ENCODE data around the gene ALKBH8.
"Not testable (repeated sequence)": the region's sequence is repeated elsewhere in the genome, so short reads cannot be mapped to it uniquely, and the experiment has no call there.

ALKBH8 gene

DNA sequence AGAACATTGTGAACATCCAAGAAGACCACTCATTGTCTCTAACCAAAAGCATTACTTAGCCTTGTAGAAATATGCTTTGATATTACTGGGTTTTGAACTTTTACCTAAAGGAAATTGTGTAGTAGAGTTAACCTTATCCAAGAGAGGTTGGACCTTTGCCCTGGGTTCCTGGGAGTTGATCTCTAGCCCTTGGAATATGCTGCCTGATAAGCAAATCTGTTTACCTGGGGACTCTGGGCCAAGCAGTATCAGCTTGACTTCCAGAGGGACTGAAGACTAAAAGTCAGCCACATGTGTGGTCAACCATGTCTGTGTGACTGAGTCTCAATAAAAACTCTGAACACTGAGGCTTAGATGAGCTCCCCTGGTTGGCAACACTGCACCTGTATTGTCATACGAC lies 63.8 kb downstream of the ALKBH8 start:
- no peak for DNase-seq

DNA sequence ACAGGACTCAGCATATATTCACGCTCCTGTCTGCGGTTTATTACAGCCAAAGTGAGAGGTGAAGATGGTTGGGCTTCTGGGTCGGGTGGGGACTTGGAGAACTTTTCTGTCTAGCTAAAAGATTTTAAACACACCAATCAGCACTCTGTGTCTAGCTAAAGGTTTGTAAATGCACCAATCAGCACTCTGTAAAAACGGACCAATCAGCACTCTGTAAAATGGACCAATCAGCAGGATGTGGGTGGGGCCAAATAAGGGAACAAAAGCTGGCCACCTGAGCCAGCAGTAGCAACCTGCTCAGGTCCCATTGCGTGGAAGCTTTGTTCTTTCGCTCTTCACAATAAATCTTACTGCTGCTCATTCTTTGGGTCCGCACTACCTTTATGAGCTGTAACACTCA lies 68.2 kb downstream of the ALKBH8 start:
- DNase-seq, result not testable (repeated sequence)

DNA sequence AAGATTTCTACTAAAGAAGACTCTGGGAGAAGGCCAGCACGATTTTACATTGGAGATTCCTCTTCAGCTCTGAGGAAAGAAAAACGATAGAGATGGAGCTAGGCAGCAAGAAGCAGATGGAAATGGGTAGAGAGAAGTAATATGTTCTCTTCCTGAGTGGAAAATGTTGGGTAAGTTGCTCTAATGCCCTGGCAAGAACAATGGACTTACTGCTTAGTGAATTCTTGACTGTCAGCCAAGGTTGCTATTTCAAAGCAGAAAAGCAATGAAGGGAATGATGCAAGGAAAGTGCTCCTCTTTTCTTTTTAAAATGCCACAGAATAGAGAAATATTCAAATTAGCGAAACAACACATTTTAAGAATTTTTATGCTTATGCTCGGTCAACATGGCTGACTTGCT lies 69.5 kb downstream of the ALKBH8 start:
- DNase-seq, result no peak

DNA sequence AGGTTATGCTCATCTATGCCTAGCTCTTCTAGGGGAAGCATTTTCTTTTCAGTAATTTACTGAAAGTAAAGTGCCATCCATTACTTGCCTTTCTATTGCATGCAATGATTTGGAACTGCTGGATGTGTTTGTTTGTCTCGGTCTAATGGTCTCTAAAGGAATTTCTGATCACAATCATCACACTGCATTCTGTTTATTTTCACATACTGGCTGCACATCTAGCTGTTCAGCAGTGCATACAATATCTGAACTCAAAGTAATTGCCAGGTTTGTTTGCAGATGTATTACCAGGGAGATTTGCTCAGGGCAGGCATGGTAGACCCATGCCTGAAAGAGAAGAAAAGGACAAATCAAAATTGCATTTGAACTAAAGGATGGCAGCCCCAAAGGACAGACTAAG lies 71.5 kb downstream of the ALKBH8 start:
- no peak for DNase-seq

DNA sequence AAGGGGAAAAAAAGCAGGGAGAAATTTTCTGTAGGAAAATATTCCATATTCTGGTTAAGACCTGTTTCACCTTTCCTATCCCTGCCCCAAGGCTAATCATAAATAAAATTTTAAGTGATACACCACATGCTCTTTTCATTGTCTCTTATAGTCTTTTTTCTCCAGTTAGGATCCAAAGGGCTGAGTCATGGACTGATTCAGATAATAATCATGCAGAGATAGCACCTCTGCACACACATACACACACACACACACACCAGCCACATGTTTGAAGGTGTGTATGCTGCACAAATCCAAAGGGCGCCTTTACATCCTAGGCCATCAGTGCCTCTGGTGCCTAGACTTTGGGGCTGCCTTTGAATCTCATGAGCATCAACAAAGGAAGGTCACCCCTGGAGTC lies 72.4 kb downstream of the ALKBH8 start:
- no peak for DNase-seq

DNA sequence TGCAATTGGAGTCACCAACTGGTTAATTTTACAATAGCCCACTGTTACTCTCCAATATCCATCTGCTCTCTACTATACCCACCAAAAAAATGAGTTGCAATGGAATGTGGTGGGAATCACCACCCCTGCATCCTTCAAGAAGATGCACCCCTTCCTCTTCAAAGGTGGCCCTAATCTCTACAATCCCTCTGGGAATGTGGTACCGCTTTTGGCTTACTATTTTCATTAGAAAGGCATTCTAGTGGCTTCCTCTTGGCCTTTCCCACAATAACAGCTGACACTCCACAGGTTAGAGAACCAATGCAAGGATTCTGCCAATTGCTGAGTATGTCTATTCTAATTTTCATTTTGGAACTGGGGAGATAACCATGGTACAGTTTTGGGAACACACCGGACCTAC lies 74.7 kb downstream of the ALKBH8 start:
- DNase-seq, result no peak

DNA sequence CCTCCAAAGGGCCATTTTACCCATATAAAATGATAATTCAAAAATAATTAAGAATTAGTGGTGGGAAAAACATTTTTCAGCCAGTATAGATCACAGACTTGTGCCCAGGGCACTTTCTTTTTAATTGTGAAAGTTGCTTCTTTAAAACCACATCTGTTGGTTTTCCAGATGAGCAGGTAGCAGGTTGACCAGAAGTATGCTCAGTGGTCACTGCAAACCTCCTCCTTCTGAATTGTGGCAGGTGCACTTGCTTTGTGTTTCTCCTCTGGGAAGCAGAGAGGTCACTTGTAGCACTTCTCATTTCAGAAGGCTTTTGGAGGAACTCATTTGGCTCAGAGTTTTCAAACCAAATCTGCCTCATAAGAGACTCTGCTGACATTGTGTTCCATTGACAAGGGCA lies 83.3 kb downstream of the ALKBH8 start:
- no peak for DNase-seq

DNA sequence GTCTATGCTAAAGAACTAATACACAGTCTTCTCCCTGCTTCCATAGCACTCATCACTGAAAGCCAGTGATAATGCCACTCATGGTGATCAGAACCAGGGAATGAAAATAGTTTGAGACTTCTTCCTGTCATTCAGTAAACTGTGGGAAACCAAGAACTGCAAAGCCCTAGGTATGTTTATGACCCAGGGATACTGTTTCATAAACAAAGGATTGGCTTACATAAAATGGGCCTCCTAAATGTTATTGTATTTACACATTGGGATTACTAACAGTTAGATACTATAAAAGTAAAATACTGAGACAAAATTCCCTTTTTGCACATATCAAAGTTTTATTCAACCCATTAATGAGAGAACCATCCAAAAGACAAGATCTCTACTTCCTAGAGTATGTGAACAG lies 86.6 kb downstream of the ALKBH8 start:
- DNase-seq, result no peak

DNA sequence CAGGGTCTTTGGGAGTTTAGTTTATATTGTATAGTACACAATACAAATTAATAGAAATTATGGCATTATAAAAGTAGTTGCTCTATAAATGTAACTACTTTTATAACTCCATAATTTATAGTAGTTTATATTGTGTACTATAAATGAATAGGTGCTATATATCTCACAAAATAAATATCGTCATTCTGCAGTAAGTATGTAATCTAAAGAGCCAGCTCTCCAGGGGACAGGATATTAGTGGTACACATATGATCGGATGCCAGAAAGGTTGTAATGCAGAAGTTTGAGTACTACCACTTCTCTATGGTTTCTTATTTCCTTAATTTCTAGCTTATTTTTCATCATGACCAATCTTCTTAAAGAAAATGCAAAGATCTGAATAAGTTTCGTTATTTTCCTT lies 87.7 kb downstream of the ALKBH8 start:
- DNase-seq, result no peak

DNA sequence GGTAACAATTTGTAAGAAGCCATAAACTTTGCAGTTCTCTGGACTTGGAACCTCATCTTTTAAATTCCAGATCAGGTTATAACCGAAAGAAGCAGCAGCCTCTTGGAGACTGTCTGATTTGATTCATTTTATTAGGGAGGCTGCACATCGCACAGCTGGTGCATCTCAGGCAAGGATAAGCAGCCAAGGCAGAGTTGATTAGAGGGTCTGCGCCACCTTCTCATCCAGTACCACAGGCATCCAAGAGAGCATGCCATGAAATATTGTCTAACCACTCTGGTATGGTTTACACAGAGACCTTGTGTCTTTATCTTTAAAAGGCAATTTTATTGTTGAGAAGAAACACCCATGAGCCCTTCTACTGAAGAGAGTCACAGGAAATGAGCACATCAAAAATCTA lies 91.7 kb downstream of the ALKBH8 start:
- no peak for DNase-seq

DNA sequence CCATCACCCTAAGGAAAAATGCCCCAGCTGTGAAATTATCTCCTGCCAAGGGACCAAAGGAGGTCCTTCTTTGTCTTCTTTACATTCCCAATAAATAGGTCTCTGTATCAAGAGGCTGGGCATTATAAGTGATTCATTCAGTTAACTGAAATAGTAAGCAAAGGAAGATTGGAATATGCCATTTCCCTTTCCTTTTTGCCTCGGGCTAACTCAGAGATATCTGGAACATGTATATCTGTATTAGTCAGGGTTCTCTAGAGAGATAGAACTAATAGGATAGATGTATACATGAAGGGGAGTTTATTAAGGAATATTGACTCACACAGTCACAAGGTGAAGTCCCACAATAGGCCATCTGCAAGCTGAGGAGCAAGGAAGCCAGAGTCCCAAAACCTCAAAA lies 92.6 kb downstream of the ALKBH8 start:
- DNase-seq, result no peak

DNA sequence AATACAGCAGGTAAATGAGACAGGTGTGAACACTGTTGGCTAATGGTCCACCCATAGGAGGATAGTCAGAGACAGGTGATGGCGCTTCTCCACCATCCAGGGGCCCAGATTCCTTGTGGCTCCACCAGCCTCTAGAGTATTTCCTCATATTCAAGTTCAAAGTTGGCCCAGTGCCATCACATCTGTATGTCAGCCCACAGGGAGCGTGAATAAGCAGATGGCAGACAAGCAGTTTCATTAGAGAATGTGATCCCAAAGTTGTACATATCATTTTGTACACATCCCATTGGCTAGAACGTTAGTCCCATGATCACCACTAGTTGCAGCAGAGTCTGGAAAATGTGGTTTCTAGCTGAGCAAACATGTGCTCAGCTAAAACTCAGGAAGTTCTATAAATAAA lies 96.9 kb downstream of the ALKBH8 start:
- no peak for DNase-seq

DNA sequence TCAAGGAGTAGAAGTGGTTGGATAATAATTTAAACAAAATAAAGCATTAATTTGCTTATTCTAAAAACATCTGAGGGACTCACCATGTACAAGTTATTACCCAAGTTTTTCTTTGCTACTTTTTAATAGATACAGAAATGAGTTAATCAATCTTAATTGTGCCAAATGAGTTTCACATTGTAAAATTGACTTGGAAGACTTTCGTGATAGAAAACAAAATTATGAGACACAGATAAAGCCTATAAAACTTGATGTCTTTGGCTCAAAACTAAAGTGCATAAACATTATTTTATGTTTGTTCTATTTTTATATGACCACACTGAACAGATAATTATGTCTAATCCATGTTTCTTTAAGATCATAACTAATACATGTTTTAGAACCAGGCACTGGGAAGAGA lies 97.8 kb downstream of the ALKBH8 start:
- no peak for DNase-seq

DNA sequence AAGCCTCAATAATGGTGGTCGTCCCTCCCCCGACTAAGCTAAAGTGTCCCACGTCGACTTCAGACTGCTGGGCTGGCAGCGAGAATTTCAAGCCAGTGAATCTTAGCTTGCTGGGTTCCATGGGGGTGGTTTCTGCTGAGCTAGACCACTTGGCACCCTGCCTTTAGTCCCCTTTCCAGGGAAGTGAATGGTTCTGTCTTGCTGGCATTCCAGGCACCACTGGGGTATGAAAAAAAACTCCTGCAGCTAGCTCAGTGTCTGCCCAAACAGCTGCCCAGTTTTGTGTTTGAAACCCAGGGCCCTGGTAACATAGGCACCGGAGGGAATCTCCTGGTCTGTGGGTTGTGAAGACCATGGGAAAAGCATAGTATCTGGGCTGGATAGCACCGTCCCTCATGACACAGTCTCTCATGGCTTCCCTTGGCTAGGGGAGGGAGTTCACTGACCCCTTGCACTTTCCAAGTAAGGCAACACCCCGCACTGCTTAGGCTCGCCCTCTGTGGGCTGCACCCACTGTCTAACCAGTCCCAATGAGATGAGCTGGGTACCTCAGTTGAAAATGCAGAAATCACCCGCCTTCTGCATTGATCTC lies 99.2 kb downstream of the ALKBH8 start:
- not testable (repeated sequence) for DNase-seq

DNA sequence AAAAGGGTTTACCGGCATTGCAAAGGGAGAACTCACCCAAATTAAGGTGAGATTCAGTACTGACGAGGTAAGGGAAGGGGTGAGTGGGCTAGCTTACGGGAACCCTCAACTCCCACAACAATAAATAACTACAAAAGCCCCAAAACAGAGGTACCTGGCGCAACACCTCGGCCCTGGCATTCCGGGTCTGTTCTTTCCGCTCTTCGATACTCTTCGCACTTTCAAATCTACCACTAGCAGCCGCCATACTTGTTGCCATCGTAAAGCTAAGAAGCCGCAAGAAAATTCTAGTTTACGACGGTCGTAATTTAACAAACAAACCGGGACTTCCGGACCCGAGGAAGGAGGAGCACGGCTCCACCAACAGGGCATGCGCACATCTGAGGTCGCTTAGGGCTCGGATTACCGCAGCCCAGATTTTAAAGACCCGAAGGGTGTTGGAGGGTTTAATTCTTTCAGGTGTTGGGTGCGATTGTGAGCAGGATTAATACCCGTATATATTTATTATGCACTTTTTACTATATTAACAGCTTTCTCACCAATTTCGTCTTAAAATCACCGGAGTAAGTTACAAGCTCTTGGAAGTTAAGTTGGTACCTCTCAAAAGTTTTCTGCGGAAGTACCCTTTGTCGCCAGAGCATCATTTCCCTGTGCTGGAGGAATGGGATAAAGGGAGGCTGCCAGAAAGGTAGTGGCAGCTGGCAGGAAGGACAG lies 107.8 kb downstream of the ALKBH8 start, which contains the start of gene CWF19L2:
CWF19L2 (minus strand) TSS at position 268 of the 714 bp plus-strand sequence; CDS start at position 259, 9 bp downstream.
- peak; percentile 96 for DNase-seq

DNA sequence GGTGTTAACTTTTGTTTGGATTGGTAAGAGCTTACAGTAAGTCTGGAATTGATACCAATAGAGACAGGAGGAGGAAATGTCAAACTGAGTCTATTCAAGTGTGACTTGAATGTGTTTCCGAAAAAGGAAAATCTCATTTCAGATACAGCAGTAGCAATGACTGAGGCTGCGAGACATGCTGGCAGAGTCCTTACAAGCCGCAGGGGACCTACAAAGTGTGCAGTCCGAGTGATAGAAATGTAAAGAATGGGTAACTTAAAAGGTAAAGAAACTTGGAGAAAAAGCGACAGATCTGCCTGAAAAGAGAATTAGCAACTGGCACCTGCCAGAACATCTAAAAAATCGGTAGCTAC lies 108.4 kb downstream of the ALKBH8 start:
- DNase-seq, result peak; percentile 0

DNA sequence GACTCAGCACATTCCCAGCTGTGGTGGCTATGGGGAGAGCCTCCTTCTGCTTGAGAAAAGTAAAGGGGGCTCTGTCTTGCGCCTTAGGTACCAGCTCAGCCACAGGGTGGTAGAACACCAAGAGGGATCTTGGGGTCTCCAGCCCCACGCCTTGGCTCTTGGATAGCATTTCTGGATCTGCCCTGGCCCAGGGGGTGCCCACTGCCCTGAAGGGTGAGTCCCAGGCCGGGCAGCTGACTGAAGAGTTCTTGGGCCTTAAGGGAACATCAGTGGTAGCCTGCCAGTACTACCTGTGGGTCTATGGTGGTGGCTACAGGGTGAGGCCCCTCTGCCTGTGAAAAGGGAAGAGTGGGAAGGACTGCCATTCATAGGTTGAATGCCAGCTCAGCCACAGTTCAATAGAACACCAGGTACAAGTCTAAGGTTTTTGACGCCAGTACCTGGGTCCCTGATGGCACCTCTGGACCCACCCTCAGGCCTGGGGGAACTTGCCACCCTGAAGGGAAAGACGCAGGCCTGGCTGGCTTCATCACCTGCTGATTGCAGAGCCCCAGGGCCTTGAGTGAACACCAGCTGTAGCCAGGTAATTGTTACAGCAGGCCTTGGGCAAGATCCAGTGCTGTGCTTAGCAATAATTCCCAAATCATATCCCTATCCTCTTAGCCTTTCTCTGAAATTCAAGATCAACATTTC lies 111.8 kb downstream of the ALKBH8 start:
- DNase-seq, result no peak
